Aorta (tissue), 5 donors: ENCODE results near the gene ATXN10. TPM values are rescaled to one million over a fixed set of nuclear protein-coding genes. Genes with fewer than 3 reads are reported as not detected.

ENCODE experiments used
- ATAC-seq: fragments of 200-7000 bp; cut with Tn5 transposase; one replicate; pipeline ENCODE4 v1.9.1; 2022; ENCODE audit warnings: moderate library complexity; ENCODE audit not compliant: low FRiP score
- DNase-seq, 2 donors: peaks; one replicate each; pipeline ENCODE4 v3.0.0-alpha.2; 2020
- H3K27ac ChIP-seq, 2 donors: one replicate each; pipeline ENCODE4 v1.5.1; 2013; ENCODE audit warnings: low read length in 2 of 2, mild to moderate bottlenecking in 2 of 2, moderate library complexity in 2 of 2, control low read depth in 1 of 2, inconsistent platforms in 1 of 2, low read depth in 1 of 2
- H3K27me3 ChIP-seq, 2 donors: one replicate each; pipeline ENCODE4 v1.6.1; 2013; ENCODE audit warnings: control low read depth in 1 of 2, low read length in 1 of 2, mild to moderate bottlenecking in 1 of 2, moderate library complexity in 1 of 2; ENCODE audit not compliant: insufficient read depth in 2 of 2, control insufficient read depth in 1 of 2
- H3K36me3 ChIP-seq, 2 donors: one replicate each; pipeline ENCODE4 v1.6.1; 2013; ENCODE audit warnings: control low read depth in 1 of 2, low read length in 1 of 2, mild to moderate bottlenecking in 1 of 2; ENCODE audit not compliant: insufficient read depth in 2 of 2, control insufficient read depth in 1 of 2
- H3K4me1 ChIP-seq, 2 donors: one replicate each; pipeline ENCODE4 v1.6.1; 2013; ENCODE audit warnings: low read length in 2 of 2, control low read depth in 1 of 2, mild to moderate bottlenecking in 1 of 2, moderate library complexity in 1 of 2; ENCODE audit not compliant: insufficient read depth in 2 of 2, control insufficient read depth in 1 of 2
- H3K4me3 ChIP-seq, 2 donors: one replicate each; pipeline ENCODE4 v1.5.1; 2013; ENCODE audit warnings: low read length in 2 of 2, control low read depth in 1 of 2, mild to moderate bottlenecking in 1 of 2
- H3K9me3 ChIP-seq: one replicate; pipeline ENCODE4 v1.6.1; 2013; ENCODE audit warnings: mild to moderate bottlenecking, low read length; ENCODE audit not compliant: control insufficient read depth
- WGBS, 2 donors: extraction: QIAGEN DNeasy Blood & Tissue Kit; methylation state at CpG; one replicate each; pipeline ENCODE4 v1.1.7; 2013; 5-methylcytosine and 5-hydroxymethylcytosine counted together
- intact Hi-C, 2 donors: fragments of 100-400 bp; cut with DNase I; formaldehyde crosslinking; loops; one replicate each; pipeline versions ENCODE4 v1.14.2 to v1.15.0; 2022
- polyA plus RNA-seq, 2 donors: library from polyadenylated mRNA; stranded (reverse); fragments of 200-250 nt; gene quantifications; one replicate each; pipeline ENCODE4 v1.2.3, GENCODE V29; 2013
- total RNA-seq, 2 donors: library from RNA; stranded (reverse); fragmentation: NEBNext Ultra II Directional; extraction: Animal tissue kit (Norgen Biotek cat#: 25700); gene quantifications; one replicate each; pipeline ENCODE4 v1.2.1, GENCODE V29; 2021
- donor health status: healthy with polysubstance abuse.
- donor health status: Bipolar disorder and iron deficiency.
- donor health status: DM: no; HTN: no; CAD: no.
- donor health status: DM: no; HTN: no; CAD: no.
- donor health status: DM: yes; HTN: yes; CAD: no.

The ATXN10 gene
- total and polyA plus RNA-seq, 4 donors = 43.1 to 126 (median 80.8) TPM

DNA sequence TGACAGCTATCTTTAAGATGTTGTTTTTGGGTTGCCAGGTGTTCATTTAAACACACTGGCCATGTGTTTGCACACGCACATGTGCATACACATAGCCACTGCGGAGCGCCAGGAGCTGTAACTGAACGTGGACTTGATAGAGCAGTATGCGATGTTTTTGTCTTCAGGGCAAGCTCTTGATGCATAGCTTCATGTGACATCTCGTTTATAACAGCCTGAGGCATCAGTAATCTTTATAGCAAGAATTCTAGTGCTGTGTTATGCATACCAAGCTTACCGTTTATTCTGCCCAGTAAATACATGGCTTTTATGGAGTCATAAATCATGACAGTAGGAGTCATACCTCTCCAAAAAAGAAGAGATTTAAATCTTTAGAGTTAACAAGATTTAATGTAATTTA lies 87.0 kb downstream of the ATXN10 start:
- Histone ChIP-seq H3K4me3 (no peak overlapping the region), H3K4me1 (peaks cover 0 to 3% of the 10 kb centered on the region in 2 donors), H3K36me3 (no peaks in the 10 kb centered on the region), H3K9me3 (no peaks in the 10 kb centered on the region), H3K27me3 (no peaks in the 10 kb centered on the region), H3K27ac (no peak overlapping the region)
- no peak for ATAC-seq
- 73 to 80% methylated on average over 7 of the region's 7 CpGs for WGBS, 2 donors
- intact Hi-C loops = loop anchor here in 1 of 2 donors (5.0 kb wide), 1 partner anchor 76 kb away; no protein-coding TSS in a partner anchor
- DNase-seq = no peak

DNA sequence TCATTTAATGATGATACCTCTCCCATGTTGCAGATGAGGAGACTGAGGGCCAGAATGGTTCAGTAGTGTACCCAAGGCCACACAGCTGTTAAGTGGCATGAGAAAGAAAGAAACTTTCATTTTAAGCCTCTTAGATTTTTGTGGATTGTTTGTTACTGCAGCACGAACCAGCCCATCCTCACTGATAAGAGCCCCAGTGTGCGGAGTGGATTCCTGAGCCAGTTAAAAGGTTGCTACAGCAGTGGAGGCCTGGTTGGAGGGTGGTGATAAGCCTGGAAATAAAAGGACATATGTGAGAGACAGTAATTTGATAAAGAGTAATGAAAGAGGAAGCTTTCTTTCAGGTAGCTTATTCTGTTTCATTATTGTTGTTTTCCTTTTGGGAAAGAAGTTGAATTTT lies 89.0 kb downstream of the ATXN10 start:
- 94 to 97% methylated on average over 2 of the region's 2 CpGs for WGBS, 2 donors
- H3K27me3 ChIP-seq = no peaks in the 10 kb centered on the region
- no peaks in the 10 kb centered on the region for H3K9me3 ChIP-seq
- H3K4me1 ChIP-seq = peaks cover 0 to 3% of the 10 kb centered on the region in 2 donors
- no peak overlapping the region for H3K4me3 ChIP-seq
- intact Hi-C loops = no loop called here
- H3K36me3 ChIP-seq = no peaks in the 10 kb centered on the region
- H3K27ac ChIP-seq = no peak overlapping the region
- ATAC-seq (no peak), DNase-seq (no peak)

DNA sequence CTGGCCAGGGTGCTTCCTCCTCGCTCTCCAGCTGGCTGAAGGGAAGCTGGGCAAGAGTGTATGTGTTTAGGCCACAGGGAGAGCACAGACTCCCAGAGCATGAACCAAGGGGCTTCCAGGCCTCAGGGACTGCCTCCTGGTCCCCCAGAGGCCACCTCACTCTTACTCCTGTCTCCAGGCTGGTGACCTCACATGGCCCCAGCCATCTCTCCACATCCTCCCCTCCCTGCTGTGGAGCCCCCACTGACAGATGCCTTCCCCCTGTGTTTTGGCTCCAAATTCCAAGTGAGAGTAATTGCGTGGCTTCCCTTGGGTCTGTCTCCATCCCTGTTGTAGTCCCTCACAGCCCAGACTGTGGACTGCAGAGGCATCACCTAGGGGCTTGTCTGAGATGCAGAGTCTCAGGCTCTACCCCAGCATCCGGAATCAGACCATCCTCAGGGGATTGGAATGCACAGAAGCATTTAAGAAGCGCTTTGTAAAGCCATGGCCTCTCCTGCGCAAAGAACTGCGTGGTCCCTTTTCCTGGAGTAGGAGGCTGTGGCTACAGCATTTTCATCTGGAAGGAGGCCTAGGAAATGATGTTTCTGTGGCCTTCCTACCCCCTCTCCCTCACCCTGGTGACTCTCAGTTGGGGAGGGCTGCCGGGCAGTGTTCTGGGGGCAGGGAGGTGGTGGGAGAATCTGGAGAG lies 91.1 kb downstream of the ATXN10 start:
- DNase-seq = no peak
- Histone ChIP-seq H3K4me1 (peaks cover 0 to 3% of the 10 kb centered on the region in 2 donors), H3K36me3 (no peaks in the 10 kb centered on the region), H3K27me3 (no peaks in the 10 kb centered on the region), H3K27ac (no peak overlapping the region), H3K4me3 (no peak overlapping the region), H3K9me3 (no peaks in the 10 kb centered on the region)
- ATAC-seq = no peak
- 83 to 86% methylated on average over 7 of the region's 7 CpGs for WGBS, 2 donors
- intact Hi-C loops = no loop called here

DNA sequence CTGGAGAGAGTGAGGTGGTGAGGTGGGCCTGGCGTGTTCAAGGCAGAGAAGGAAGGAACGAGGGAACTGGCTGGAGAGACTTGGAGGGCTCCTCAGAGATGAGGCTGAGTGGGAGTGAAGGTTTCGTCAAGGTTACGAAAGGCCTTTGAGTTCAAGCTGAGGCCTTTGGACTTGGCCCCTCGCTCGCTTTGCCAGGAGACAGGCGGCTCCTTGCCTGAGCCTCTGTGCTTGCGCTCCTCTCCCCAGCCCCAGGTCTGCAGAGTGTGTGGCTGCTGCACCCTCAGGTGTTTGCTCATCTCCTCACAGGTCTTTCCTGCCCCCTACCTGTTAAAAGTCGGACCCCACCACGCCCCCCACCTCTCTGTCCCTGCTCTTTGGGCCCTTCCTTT lies 91.6 kb downstream of the ATXN10 start:
- intact Hi-C loops = no loop called here
- no peak overlapping the region for H3K27ac ChIP-seq
- ATAC-seq (no peak), DNase-seq (no peak)
- H3K4me1 ChIP-seq = peaks cover 0 to 3% of the 10 kb centered on the region in 2 donors
- no peaks in the 10 kb centered on the region for H3K9me3 ChIP-seq
- no peaks in the 10 kb centered on the region for H3K27me3 ChIP-seq
- WGBS, 2 donors = 87 to 90% methylated on average over 10 of the region's 10 CpGs
- no peaks in the 10 kb centered on the region for H3K36me3 ChIP-seq
- H3K4me3 ChIP-seq = no peak overlapping the region

DNA sequence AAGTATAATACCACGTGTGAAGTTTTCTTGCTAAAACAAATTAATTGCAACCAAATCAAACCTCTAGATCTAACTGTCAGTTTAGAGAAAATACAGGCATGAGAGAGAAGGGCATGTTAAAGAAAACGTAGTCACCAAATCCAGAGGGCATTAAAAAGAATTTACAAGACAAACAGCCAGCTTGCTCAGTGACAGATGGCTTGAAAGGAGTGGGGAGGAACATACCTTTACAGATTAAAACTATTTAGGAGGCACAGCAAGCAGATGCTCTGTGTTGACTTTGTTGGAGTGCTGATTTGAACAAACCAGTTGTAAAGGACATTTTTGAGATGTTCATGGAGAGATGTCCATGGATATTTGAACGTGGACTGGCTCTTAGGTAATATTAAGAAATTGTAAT lies 96.9 kb downstream of the ATXN10 start:
- DNase-seq (no peak), ATAC-seq (no peak)
- intact Hi-C loops = no loop called here
- no peak overlapping the region for H3K4me3 ChIP-seq
- 60 to 73% methylated on average over 3 of the region's 3 CpGs for WGBS, 2 donors
- H3K27me3 ChIP-seq = no peaks in the 10 kb centered on the region
- no peak overlapping the region for H3K27ac ChIP-seq
- no peaks in the 10 kb centered on the region for H3K36me3 ChIP-seq
- H3K4me1 ChIP-seq = no peaks in the 10 kb centered on the region
- no peaks in the 10 kb centered on the region for H3K9me3 ChIP-seq

DNA sequence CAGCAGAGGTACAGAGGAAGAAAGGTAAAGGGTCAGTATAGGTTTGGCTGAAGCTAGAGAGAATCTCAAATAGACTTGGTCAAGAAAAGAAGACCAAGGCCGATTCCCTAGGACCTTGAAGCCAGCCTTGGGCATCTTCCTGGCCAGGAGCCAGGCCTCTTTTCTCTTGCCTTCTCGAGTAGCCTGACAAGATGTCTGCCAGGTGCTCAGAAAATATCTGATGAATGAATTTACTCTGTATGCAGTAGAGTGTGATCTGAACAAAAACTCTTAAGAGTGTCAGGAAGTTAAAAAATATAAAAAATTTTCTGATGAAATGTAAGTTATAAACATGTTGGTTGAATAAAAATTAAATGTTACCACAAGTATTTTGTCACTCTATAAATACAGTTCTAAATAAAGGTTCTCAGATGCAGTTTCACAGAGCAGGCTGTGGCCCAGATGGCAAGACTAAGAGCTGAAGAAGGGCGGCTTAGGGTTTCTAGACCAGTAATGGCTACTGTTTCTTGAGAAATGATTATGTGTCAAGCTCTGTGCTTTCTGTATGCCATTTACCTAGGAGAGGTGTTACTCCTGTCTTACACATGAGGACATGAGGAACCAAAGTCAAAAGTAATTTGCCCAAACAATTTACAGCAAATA lies 98.1 kb downstream of the ATXN10 start:
- intact Hi-C loops = no loop called here
- Histone ChIP-seq H3K9me3 (no peaks in the 10 kb centered on the region), H3K4me3 (no peak overlapping the region), H3K27ac (no peak overlapping the region), H3K4me1 (no peaks in the 10 kb centered on the region), H3K27me3 (no peaks in the 10 kb centered on the region), H3K36me3 (no peaks in the 10 kb centered on the region)
- WGBS, 2 donors = 70 to 74% methylated on average over 3 of the region's 3 CpGs
- DNase-seq (no peak), ATAC-seq (no peak)

DNA sequence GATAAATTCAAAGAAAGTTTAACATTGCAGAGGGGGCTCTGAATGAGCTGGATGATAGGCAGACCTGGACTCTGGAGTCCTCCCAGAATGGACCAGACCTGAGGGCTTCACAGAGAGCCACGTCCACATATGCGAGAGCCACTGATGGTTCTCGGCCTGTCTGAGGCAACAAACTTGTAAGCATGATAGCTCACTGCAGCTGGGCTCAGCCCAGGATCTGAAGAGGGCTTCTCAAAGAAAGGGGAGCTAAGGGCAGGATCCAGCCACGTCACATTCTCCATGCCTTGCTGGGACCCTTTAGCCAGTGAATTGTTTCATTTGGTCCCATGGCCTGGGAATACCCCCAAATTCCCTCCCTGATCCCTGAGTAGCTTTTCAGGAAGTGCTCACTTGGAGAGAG lies 98.9 kb downstream of the ATXN10 start:
- ATAC-seq (no peak), DNase-seq (no peak)
- Histone ChIP-seq H3K36me3 (no peaks in the 10 kb centered on the region), H3K27me3 (no peaks in the 10 kb centered on the region), H3K4me3 (no peak overlapping the region), H3K27ac (no peak overlapping the region), H3K9me3 (no peaks in the 10 kb centered on the region), H3K4me1 (no peaks in the 10 kb centered on the region)
- WGBS, 2 donors = 70 to 73% methylated on average over 4 of the region's 4 CpGs
- intact Hi-C loops = no loop called here

DNA sequence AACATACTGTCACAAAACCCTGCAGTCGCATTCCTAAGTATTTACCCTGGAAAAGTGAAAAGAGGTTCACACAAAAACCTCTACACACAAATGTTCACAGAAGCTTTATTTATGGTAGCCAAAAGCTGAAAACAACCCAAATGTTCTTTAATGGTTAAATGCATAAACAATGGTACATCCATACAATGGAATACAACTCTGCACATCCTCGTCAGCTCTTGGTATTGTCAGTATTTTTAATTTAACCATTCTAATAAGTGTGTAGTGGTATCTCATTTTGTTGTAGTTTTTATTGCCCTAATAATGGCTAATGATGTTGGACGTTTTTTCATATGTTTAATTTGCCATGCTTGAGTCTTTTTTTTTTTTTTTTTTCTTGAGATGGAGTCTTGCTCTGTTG lies 99.4 kb downstream of the ATXN10 start:
- Histone ChIP-seq H3K27me3 (no peaks in the 10 kb centered on the region), H3K9me3 (no peaks in the 10 kb centered on the region), H3K4me1 (no peaks in the 10 kb centered on the region), H3K36me3 (no peaks in the 10 kb centered on the region), H3K4me3 (no peak overlapping the region), H3K27ac (no peak overlapping the region)
- ATAC-seq = no peak
- intact Hi-C loops = no loop called here
- 92 to 94% methylated on average over 3 of the region's 3 CpGs for WGBS, 2 donors
- no peak for DNase-seq

DNA sequence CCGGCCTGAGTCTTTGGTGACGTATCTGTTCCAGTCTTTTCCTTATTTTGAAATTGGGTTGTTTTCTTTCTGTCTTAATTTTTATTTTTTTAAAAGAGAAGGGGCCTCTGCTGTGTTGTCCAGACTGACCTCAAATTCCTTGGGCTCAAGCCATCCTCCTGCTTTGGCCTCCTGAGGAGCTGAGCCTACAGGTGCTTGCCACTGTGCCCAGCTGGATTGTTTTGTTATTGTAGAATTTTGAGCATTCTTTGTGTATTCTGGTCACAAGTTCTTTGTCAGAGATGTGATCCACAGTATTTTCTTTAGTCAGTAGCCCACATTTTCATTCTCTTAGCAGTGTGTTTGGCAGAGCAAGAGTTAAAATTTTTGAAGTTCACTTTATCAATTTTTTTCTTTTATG lies 100.1 kb downstream of the ATXN10 start:
- DNase-seq = no peak
- Histone ChIP-seq H3K36me3 (no peaks in the 10 kb centered on the region), H3K4me3 (no peak overlapping the region), H3K27ac (no peak overlapping the region), H3K27me3 (no peaks in the 10 kb centered on the region), H3K9me3 (no peaks in the 10 kb centered on the region), H3K4me1 (no peaks in the 10 kb centered on the region)
- WGBS, 2 donors = 92 to 94% methylated on average over 2 of the region's 2 CpGs
- intact Hi-C loops = no loop called here
- ATAC-seq = no peak
